G401 (cell line): ENCODE results near the gene METTL14. TPM values are rescaled to one million over a fixed set of nuclear protein-coding genes. Genes with fewer than 3 reads are reported as not detected.

Source experiments
- DNase-seq: peaks from one replicate; pipeline ENCODE4 v3.0.0-alpha.2; 2015; ENCODE audit warnings: low spot score
- in situ Hi-C: cut with HindIII; loops from 2 replicates; pipeline ENCODE4 v1.10.0; 2016; ENCODE audit warnings: low sequenced_read_pairs, mixed read lengths
- total RNA-seq: library from RNA; depleted of rRNA; stranded (reverse); fragments of >200 nt; shearing (Covaris generic); gene quantifications from 2 replicates; pipeline ENCODE4 v1.2.3, GENCODE V29; 2014; rRNA removed

Gene METTL14
- total RNA-seq, 1 experiment from 2014 or later = 28.7 TPM

GRCh38 chr4:118755438-118756226 is 70.4 kb downstream of the METTL14 start:
- DNase-seq = no peak
- in situ Hi-C loops = no loop called here

- no peak for DNase-seq
- in situ Hi-C loops = no loop called here
Observed at GRCh38 chr4:118756429-118756828, 71.2 kb downstream of the METTL14 start.

- in situ Hi-C loops = no loop called here
- DNase-seq = no peak
Observed at GRCh38 chr4:118756958-118757357, 71.8 kb downstream of the METTL14 start.

- in situ Hi-C loops = no loop called here
Observed at GRCh38 chr4:118757761-118758251, 72.6 kb downstream of the METTL14 start.

GRCh38 chr4:118758293-118758692 is 73.1 kb downstream of the METTL14 start:
- in situ Hi-C loops = no loop called here
- DNase-seq = no peak

More at GRCh38 chr4:118757761-118758251, 72.6 kb downstream of the METTL14 start:
- DNase-seq = no peak

GRCh38 chr4:118759481-118759880 is 74.3 kb downstream of the METTL14 start:
- in situ Hi-C loops = no loop called here
- no peak for DNase-seq

GRCh38 chr4:118760092-118760491 is 74.9 kb downstream of the METTL14 start:
- in situ Hi-C loops = no loop called here
- no peak for DNase-seq

GRCh38 chr4:118760493-118760892 is 75.3 kb downstream of the METTL14 start:
- in situ Hi-C loops = no loop called here
- DNase-seq = no peak

GRCh38 chr4:118761397-118762016 is 76.3 kb downstream of the METTL14 start:
- DNase-seq = no peak
- in situ Hi-C loops = no loop called here

GRCh38 chr4:118762155-118762554 is 77.0 kb downstream of the METTL14 start:
- DNase-seq = no peak
- in situ Hi-C loops = no loop called here

- DNase-seq = no peak
- in situ Hi-C loops = no loop called here
Observed at GRCh38 chr4:118762730-118763477, 77.7 kb downstream of the METTL14 start.

Other genes starting within 250 kb of the METTL14 start
- gene SEC24D, start 150.7 kb downstream of the METTL14 start, total RNA-seq = 8.2 and 13.3 TPM in 2 replicates
- not detected in 2 replicates for gene SYNPO2, start 203.5 kb downstream of the METTL14 start, total RNA-seq